Ovary (tissue), 9 donors: Measurements from ENCODE around the gene IGLL1. TPM values are rescaled to one million over a fixed set of nuclear protein-coding genes. Genes with fewer than 3 reads are reported as not detected.

Experiments
- DNase-seq, 5 donors: peaks; one replicate each; pipeline ENCODE4 v3.0.0-alpha.2; 2019 to 2020
- H3K27ac ChIP-seq, 2 donors: fragments of 200-600 bp; one replicate each; pipeline versions ENCODE4 v1.5.1 to v1.8.0; 2019 to 2022
- H3K27me3 ChIP-seq: fragments of 200-600 bp; one replicate; pipeline ENCODE4 v1.8.0; 2022
- H3K36me3 ChIP-seq: fragments of 200-600 bp; sonication (generic); one replicate; pipeline ENCODE4 v1.5.1; 2019
- H3K4me1 ChIP-seq: one replicate; pipeline ENCODE4 v1.8.1; 2013; ENCODE audit warnings: mild to moderate bottlenecking, moderate library complexity; ENCODE audit not compliant: insufficient read depth
- H3K4me3 ChIP-seq: fragments of 200-600 bp; sonication (generic); one replicate; pipeline ENCODE4 v1.5.1; 2017
- H3K9me3 ChIP-seq, 2 donors: fragments of 200-600 bp in 1 of 2; sonication (generic) in 1 of 2; one replicate each; pipeline versions ENCODE4 v1.5.1 to v1.8.1; 2013 to 2019; ENCODE audit warnings: mild to moderate bottlenecking in 1 of 2, moderate library complexity in 1 of 2
- EP300 ChIP-seq: sonication (generic); formaldehyde crosslinking; IDR thresholded peaks from one replicate; pipeline ENCODE4 v1.6.1; 2017; ENCODE audit warnings: antibody characterized with exemption
- POLR2A ChIP-seq: fragments of 450-650 bp; IDR thresholded peaks from one replicate; pipeline ENCODE4 v1.6.1; 2017; ENCODE audit warnings: antibody characterized with exemption, mild to moderate bottlenecking, moderate library complexity
- WGBS, 3 donors: extraction: QIAGEN DNeasy Blood & Tissue Kit in 1 of 3; methylation state at CpG; one replicate each; pipeline versions ENCODE4 v1.1.5 to v1.1.7; 2013 to 2017; 5-methylcytosine and 5-hydroxymethylcytosine counted together
- intact Hi-C, 4 donors: fragments of 100-400 bp; cut with DNase I; formaldehyde crosslinking; loops; one replicate each; pipeline versions ENCODE4 v1.11.0 to v1.15.1; 2022 to 2023
- polyA plus RNA-seq, 2 donors: library from polyadenylated mRNA; stranded (reverse); fragments of 200-250 nt in 1 of 2; fragments of 350-450 nt in 1 of 2; fragmentation: Illumina TruSeq in 1 of 2; extraction: RNeasy Lipid Tissue Mini Kit (QIAGEN cat#74804) in 1 of 2; gene quantifications; one replicate each; pipeline ENCODE4 v1.2.3, GENCODE V29; 2013 to 2014
- total RNA-seq, 7 donors: library from RNA; depleted of rRNA in 2 of 7; stranded (reverse); fragments of >200 nt in 2 of 7; fragmentation: NEBNext Ultra II Directional in 3 of 7; extraction: Animal tissue kit (Norgen Biotek cat#: 25700) in 3 of 7; gene quantifications; one replicate each; pipeline versions ENCODE4 v1.1.0 to v1.2.4, GENCODE V29; 2016 to 2023
- TF ChIP-seq, protein P1 (sequence below), 3 donors: fragments of 450-650 bp in 2 of 3; fragments of 200-600 bp in 1 of 3; IDR thresholded peaks; one replicate each; pipeline versions ENCODE4 v1.5.1 to v1.8.0; 2016 to 2022; ENCODE audit warnings: antibody characterized with exemption in 3 of 3, mild to moderate bottlenecking in 1 of 3
- donor health status: DM: no; HTN: no; CAD: no; lungs with moderate emphysema.
- donor health status: DM: no; HTN: no; CAD: no.
- donor health status: Bipolar disorder and iron deficiency.
- donor health status: DM: yes; HTN: yes; CAD: no.
- donor health status: DM: no; HTN: no; CAD: no.
- donor health status: DM: yes; HTN: yes; CAD: no.

The IGLL1 gene
- total and polyA plus RNA-seq, 9 donors: 0.34 TPM; not detected in 8

DNA sequence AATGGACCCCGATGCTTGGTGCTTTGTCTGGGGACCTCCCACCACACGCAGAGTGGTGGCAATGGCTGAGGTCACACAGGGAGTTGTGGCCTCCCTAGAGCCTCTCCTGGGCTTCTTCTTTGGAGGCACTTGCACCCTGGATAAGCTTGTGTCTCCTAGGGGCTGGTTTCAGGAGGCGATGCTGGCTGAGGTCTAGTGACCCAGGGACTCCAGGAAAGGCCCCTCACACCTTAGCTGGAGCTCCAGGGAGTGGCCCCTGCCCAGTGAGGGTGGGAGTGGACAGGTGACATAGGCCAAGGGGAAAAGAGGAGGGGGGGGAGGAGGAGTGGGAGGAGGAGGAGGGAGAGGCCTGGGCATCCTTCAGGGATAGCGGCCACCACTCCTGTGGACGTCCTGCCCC is 810 bp downstream of the IGLL1 start:
- 90 to 96% (median 90%) methylated on average over 5 of the region's 5 CpGs for WGBS, 3 donors
- Histone ChIP-seq H3K36me3 (no peaks in the 10 kb centered on the region), H3K27ac (no peak overlapping the region), H3K4me3 (no peak overlapping the region), H3K27me3 (no peaks in the 10 kb centered on the region), H3K4me1 (no peaks in the 10 kb centered on the region), H3K9me3 (no peaks in the 10 kb centered on the region)
- no peak for DNase-seq
- intact Hi-C loops: no loop called here
- TF ChIP-seq, protein P1, sequence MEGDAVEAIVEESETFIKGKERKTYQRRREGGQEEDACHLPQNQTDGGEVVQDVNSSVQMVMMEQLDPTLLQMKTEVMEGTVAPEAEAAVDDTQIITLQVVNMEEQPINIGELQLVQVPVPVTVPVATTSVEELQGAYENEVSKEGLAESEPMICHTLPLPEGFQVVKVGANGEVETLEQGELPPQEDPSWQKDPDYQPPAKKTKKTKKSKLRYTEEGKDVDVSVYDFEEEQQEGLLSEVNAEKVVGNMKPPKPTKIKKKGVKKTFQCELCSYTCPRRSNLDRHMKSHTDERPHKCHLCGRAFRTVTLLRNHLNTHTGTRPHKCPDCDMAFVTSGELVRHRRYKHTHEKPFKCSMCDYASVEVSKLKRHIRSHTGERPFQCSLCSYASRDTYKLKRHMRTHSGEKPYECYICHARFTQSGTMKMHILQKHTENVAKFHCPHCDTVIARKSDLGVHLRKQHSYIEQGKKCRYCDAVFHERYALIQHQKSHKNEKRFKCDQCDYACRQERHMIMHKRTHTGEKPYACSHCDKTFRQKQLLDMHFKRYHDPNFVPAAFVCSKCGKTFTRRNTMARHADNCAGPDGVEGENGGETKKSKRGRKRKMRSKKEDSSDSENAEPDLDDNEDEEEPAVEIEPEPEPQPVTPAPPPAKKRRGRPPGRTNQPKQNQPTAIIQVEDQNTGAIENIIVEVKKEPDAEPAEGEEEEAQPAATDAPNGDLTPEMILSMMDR (IDR thresholded peaks at IDR 0.05): no peak
- TF ChIP-seq EP300: no peak
- TF ChIP-seq POLR2A: no peak

DNA sequence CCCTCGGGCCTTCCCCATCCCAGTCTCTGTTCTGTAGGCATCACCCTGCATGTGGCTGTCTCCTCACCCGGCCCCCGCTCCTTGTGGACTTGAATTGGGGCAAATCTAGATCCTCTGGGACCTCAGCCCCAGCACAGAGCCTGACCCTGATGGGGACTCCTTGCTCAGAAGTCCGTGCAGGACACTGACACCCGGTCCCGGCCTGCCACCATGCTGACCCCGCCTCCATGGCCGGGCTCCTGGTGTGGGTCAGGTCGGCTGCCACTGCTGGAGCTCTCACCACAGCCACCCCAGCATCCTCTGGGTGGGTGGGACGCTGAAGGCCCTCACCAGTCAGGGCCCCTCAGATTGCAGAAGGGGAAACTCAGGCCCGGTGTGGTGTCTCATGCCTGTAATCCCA is 1.8 kb downstream of the IGLL1 start:
- intact Hi-C loops: no loop called here
- Histone ChIP-seq H3K36me3 (no peaks in the 10 kb centered on the region), H3K4me1 (no peaks in the 10 kb centered on the region), H3K27ac (no peak overlapping the region), H3K4me3 (no peak overlapping the region), H3K9me3 (no peaks in the 10 kb centered on the region), H3K27me3 (no peaks in the 10 kb centered on the region)
- TF ChIP-seq, protein P1 (IDR thresholded peaks at IDR 0.05): no peak
- TF ChIP-seq EP300: no peak
- TF ChIP-seq POLR2A: no peak
- no peak for DNase-seq
- 85 to 86% (median 85%) methylated on average over 11 of the region's 11 CpGs for WGBS, 3 donors

- Histone ChIP-seq H3K4me3 (no peak overlapping the region), H3K36me3 (no peaks in the 10 kb centered on the region), H3K27me3 (no peaks in the 10 kb centered on the region), H3K4me1 (no peaks in the 10 kb centered on the region), H3K9me3 (no peaks in the 10 kb centered on the region), H3K27ac (no peak overlapping the region)
- 67 to 76% (median 70%) methylated on average over 5 of the region's 5 CpGs for WGBS, 3 donors
- no peak for DNase-seq
- TF ChIP-seq, protein P1 (IDR thresholded peaks at IDR 0.05): no peak
- TF ChIP-seq EP300 (no peak), POLR2A (no peak)
- intact Hi-C loops: no loop called here
Measured at GRCh38 chr22:23576681-23577080, 3.4 kb downstream of the IGLL1 start.

DNA sequence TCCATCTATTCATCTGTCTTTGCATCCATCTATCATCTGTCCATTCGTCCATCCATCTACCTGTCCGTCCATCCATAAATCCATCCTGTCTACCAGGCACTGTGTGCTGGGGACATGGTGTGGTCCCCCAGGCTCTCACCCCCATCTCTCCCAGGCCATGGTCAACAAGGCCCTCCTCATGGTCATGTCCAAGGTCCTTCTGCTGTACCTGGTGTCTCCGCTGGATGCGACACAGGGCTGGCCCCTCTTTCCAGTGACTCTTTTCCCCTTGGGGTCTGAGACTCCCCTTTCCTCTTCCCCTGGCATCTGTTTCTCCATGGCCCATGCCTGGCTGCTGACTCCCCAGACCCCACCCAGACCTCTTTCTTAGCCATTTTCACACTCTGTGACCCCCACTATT is 4.5 kb downstream of the IGLL1 start:
- DNase-seq: peak in 2 of 5 donors; percentile 9 to 16
- Histone ChIP-seq H3K27me3 (no peaks in the 10 kb centered on the region), H3K36me3 (no peaks in the 10 kb centered on the region), H3K27ac (no peak overlapping the region), H3K4me1 (no peaks in the 10 kb centered on the region), H3K9me3 (no peaks in the 10 kb centered on the region), H3K4me3 (no peak overlapping the region)
- intact Hi-C loops: no loop called here
- TF ChIP-seq EP300: no peak
- TF ChIP-seq, protein P1 (IDR thresholded peaks at IDR 0.05): no peak
- no peak for TF ChIP-seq POLR2A
- WGBS, 3 donors: 92 to 94% (median 93%) methylated on average over 4 of the region's 4 CpGs
